HEK293 (cell line): Measurements from ENCODE around the gene GGTLC3.
"Not testable (repeated sequence)": the region's sequence is repeated elsewhere in the genome, so short reads cannot be mapped to it uniquely, and the experiment has no call there.

ENCODE experiments used
- KLF16 ChIP-seq: fragments of 450-650 bp; formaldehyde crosslinking; IDR thresholded peaks from 2 replicates; pipeline ENCODE4 v1.5.1; 2017; ENCODE audit warnings: missing biosample characterization, missing genetic modification characterization
- ZNF174 ChIP-seq: fragments of 450-650 bp; formaldehyde crosslinking; IDR thresholded peaks from 2 replicates; pipeline ENCODE4 v1.5.0; 2017; ENCODE audit warnings: missing biosample characterization, mild to moderate bottlenecking, missing genetic modification characterization
- ZNF785 ChIP-seq: fragments of 450-650 bp; formaldehyde crosslinking; IDR thresholded peaks from 2 replicates; pipeline ENCODE4 v1.5.1; 2016; ENCODE audit warnings: missing biosample characterization, missing genetic modification characterization
- TF ChIP-seq, protein P1 (sequence below): fragments of 450-650 bp; formaldehyde crosslinking; IDR thresholded peaks from 2 replicates; pipeline ENCODE4 v1.5.1; 2016; ENCODE audit warnings: missing biosample characterization, missing genetic modification characterization

DNA sequence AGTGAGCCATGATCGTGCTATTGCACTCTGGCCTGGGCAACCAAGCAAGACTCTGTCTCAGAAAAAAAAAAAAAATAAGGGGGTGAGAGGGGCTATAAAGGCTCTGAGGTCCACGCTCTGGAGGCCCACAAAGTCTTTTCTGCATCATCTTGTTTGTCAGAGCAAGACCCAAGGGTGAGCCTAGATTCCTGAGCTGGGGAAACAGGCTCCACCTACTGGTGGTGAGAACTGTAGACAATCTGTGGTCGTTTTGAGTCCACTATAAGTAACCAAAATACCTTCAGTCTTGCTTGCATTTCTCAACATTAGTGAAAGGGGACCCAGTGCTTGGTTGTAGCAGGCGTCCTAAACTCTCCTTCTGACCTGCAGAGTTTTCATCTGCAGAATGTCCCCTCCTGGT lies 5.4 kb upstream of the GGTLC3 start:
- TF ChIP-seq, protein P1, sequence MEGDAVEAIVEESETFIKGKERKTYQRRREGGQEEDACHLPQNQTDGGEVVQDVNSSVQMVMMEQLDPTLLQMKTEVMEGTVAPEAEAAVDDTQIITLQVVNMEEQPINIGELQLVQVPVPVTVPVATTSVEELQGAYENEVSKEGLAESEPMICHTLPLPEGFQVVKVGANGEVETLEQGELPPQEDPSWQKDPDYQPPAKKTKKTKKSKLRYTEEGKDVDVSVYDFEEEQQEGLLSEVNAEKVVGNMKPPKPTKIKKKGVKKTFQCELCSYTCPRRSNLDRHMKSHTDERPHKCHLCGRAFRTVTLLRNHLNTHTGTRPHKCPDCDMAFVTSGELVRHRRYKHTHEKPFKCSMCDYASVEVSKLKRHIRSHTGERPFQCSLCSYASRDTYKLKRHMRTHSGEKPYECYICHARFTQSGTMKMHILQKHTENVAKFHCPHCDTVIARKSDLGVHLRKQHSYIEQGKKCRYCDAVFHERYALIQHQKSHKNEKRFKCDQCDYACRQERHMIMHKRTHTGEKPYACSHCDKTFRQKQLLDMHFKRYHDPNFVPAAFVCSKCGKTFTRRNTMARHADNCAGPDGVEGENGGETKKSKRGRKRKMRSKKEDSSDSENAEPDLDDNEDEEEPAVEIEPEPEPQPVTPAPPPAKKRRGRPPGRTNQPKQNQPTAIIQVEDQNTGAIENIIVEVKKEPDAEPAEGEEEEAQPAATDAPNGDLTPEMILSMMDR (tag by site-specific recombination) = not testable (repeated sequence)
- not testable (repeated sequence) for TF ChIP-seq ZNF785 (tag by site-specific recombination); KLF16 (tag by site-specific recombination); ZNF174
